H1 (cell line): ENCODE results near the gene RNF214. TPM values are rescaled to one million over a fixed set of nuclear protein-coding genes. Genes with fewer than 3 reads are reported as not detected.

Experiments used
- CTCF ChIA-PET: fragments of 300-600 bp; sonication (Branson Sonifier 250); formaldehyde crosslinking; loops from one replicate; lab custom pipeline; 2021; ENCODE audit not compliant: partially characterized antibody; lab: Charles Lee
- POLR2A ChIA-PET: fragments of 300-600 bp; sonication (Branson Sonifier 250); formaldehyde crosslinking; loops from one replicate; lab custom pipeline; 2021; ENCODE audit warnings: inconsistent platforms; ENCODE audit not compliant: partially characterized antibody; lab: Charles Lee
- DNase-seq, 2 experiments: peaks; one replicate each; pipeline versions ENCODE4 v3.0.0 to v3.0.0-alpha.2; 2010 to 2022; ENCODE audit warnings: low spot score in 2 of 2, low read depth in 1 of 2, mixed read lengths in 1 of 2
- FAIRE-seq: peaks from 2 replicates; lab custom pipeline; 2011; peaks lifted over from hg19 to GRCh38; lab: Jason Lieb, UNC
- H2AFZ ChIP-seq: 2 replicates; pipeline ENCODE4 v1.8.1; 2012; ENCODE audit warnings: low read length, inconsistent platforms
- H2AK5ac ChIP-seq: 2 replicates; pipeline ENCODE4 v1.6.1; 2013; ENCODE audit warnings: low read depth, low read length
- H2BK120ac ChIP-seq: replicated peaks from 2 replicates; pipeline ENCODE3; 2013; ENCODE audit warnings: low read depth, low read length, inconsistent platforms
- H2BK12ac ChIP-seq: 2 replicates; pipeline ENCODE4 v1.6.1; 2013; ENCODE audit warnings: low read depth, low read length
- H2BK15ac ChIP-seq: 2 replicates; pipeline ENCODE4 v1.6.1; 2013; ENCODE audit warnings: low read length
- H2BK20ac ChIP-seq: 2 replicates; pipeline ENCODE4 v1.6.1; 2013; ENCODE audit warnings: low read length
- H2BK5ac ChIP-seq: 2 replicates; pipeline ENCODE4 v1.6.1; 2013; ENCODE audit warnings: low read depth, low read length
- H3K14ac ChIP-seq: 2 replicates; pipeline ENCODE4 v1.6.1; 2013; ENCODE audit warnings: inconsistent platforms; ENCODE audit not compliant: insufficient read length
- H3K18ac ChIP-seq: 2 replicates; pipeline ENCODE4 v1.6.1; 2013; ENCODE audit warnings: low read length; ENCODE audit errors: extremely low read depth
- H3K23ac ChIP-seq: 2 replicates; pipeline ENCODE4 v1.6.1; 2013; ENCODE audit warnings: inconsistent platforms; ENCODE audit not compliant: insufficient read length
- H3K23me2 ChIP-seq: 2 replicates; pipeline ENCODE4 v1.6.1; 2013; ENCODE audit warnings: low read depth, low read length
- H3K27ac ChIP-seq: 2 replicates; pipeline ENCODE4 v1.6.1; 2011; ENCODE audit warnings: low read depth, low read length, inconsistent platforms
- H3K27me3 ChIP-seq, 4 experiments: replicated peaks in 1 of 4; 1 replicate in 1 of 4; 2 replicates in 3 of 4; pipeline versions ENCODE4 v1.6.1 to v1.8.1; 2011 to 2013; ENCODE audit warnings: low read length in 3 of 4, mild to moderate bottlenecking in 3 of 4, inconsistent platforms in 2 of 4, mixed read lengths in 2 of 4, moderate library complexity in 1 of 4; ENCODE audit not compliant: control insufficient read depth in 3 of 4, insufficient read depth in 3 of 4; ENCODE audit errors: extremely low read depth in 1 of 4
- H3K36me3 ChIP-seq, 4 experiments: 2 replicates each; pipeline versions ENCODE4 v1.6.1 to v1.8.1; 2011 to 2013; ENCODE audit warnings: mild to moderate bottlenecking in 4 of 4, low read length in 3 of 4, moderate library complexity in 2 of 4, control low read depth in 1 of 4, inconsistent platforms in 1 of 4; ENCODE audit not compliant: insufficient read depth in 4 of 4, control insufficient read depth in 2 of 4
- H3K4ac ChIP-seq: replicated peaks from 2 replicates; pipeline ENCODE3; 2013; ENCODE audit warnings: low read length, low read depth, mixed read lengths, inconsistent platforms; ENCODE audit not compliant: insufficient read length
- H3K4me1 ChIP-seq, 4 experiments: replicated peaks in 1 of 4; 1 replicate in 1 of 4; 2 replicates in 3 of 4; pipeline versions ENCODE4 v1.6.1 to v1.8.1; 2011 to 2013; ENCODE audit warnings: low read length in 3 of 4, inconsistent platforms in 2 of 4, mixed read lengths in 1 of 4; ENCODE audit not compliant: insufficient read depth in 4 of 4, control insufficient read depth in 3 of 4
- H3K4me2 ChIP-seq, 2 experiments: 2 replicates each; pipeline versions ENCODE4 v1.6.1 to v1.8.1; 2011 to 2013; ENCODE audit warnings: low read depth in 2 of 2, low read length in 2 of 2, control low read depth in 1 of 2, inconsistent platforms in 1 of 2, mild to moderate bottlenecking in 1 of 2; ENCODE audit not compliant: insufficient read depth in 1 of 2
- H3K4me3 ChIP-seq, 4 experiments: fragments of 200-600, 300-600 bp in 1 of 4; sonication (generic), shearing (Covaris generic), sonication (Bioruptor Twin) in 1 of 4; 2 replicates each; pipeline versions ENCODE4 v1.5.1 to v1.8.1; 2011 to 2016; ENCODE audit warnings: low read length in 4 of 4, low read depth in 3 of 4, control low read depth in 2 of 4, inconsistent platforms in 2 of 4, mild to moderate bottlenecking in 2 of 4, mixed read lengths in 1 of 4, moderate library complexity in 1 of 4; ENCODE audit not compliant: insufficient read depth in 2 of 4; ENCODE audit errors: extremely low read depth in 1 of 4
- H3K56ac ChIP-seq: replicated peaks from 2 replicates; pipeline ENCODE3; 2013; ENCODE audit warnings: low read depth, mild to moderate bottlenecking, mixed read lengths, low read length, inconsistent platforms; ENCODE audit not compliant: insufficient read length
- H3K79me1 ChIP-seq: 2 replicates; pipeline ENCODE4 v1.6.1; 2013; ENCODE audit warnings: low read depth, low read length, control low read depth
- H3K79me2 ChIP-seq, 2 experiments: 2 replicates each; pipeline versions ENCODE4 v1.6.1 to v1.8.1; 2012 to 2013; ENCODE audit warnings: low read length in 2 of 2, mild to moderate bottlenecking in 2 of 2, inconsistent platforms in 1 of 2; ENCODE audit not compliant: insufficient read depth in 2 of 2, control insufficient read depth in 1 of 2
- H3K9ac ChIP-seq, 4 experiments: replicated peaks in 1 of 4; 1 replicate in 1 of 4; 2 replicates in 3 of 4; pipeline versions ENCODE4 v1.6.1 to v1.8.1; 2011 to 2013; ENCODE audit warnings: low read depth in 3 of 4, low read length in 3 of 4, control low read depth in 2 of 4, mild to moderate bottlenecking in 2 of 4, moderate library complexity in 2 of 4, inconsistent platforms in 1 of 4; ENCODE audit errors: extremely low read depth in 1 of 4
- H3K9me3 ChIP-seq, 2 experiments: 2 replicates each; pipeline versions ENCODE4 v1.6.1 to v1.8.1; 2012 to 2013; ENCODE audit warnings: mild to moderate bottlenecking in 2 of 2, moderate library complexity in 2 of 2, control low read depth in 1 of 2, inconsistent platforms in 1 of 2, low read depth in 1 of 2, low read length in 1 of 2, mixed read lengths in 1 of 2; ENCODE audit not compliant: insufficient read depth in 2 of 2
- H4K20me1 ChIP-seq, 2 experiments: replicated peaks in 1 of 2; 2 replicates each; pipeline versions ENCODE3 to v1.8.1; 2011 to 2013; ENCODE audit warnings: inconsistent platforms in 2 of 2, low read length in 2 of 2, mild to moderate bottlenecking in 1 of 2; ENCODE audit not compliant: insufficient read depth in 2 of 2, control insufficient read depth in 1 of 2
- H4K5ac ChIP-seq: 2 replicates; pipeline ENCODE4 v1.6.1; 2013; ENCODE audit warnings: low read length, low read depth, mixed read lengths, inconsistent platforms; ENCODE audit not compliant: insufficient read length
- H4K8ac ChIP-seq: 2 replicates; pipeline ENCODE4 v1.8.0; 2013; ENCODE audit warnings: mild to moderate bottlenecking, moderate library complexity, low read length, inconsistent platforms; ENCODE audit not compliant: insufficient read depth; ENCODE audit errors: extremely low read depth
- H4K91ac ChIP-seq: replicated peaks from 2 replicates; pipeline ENCODE3; 2013; ENCODE audit warnings: low read length, mixed read lengths, inconsistent platforms; ENCODE audit not compliant: insufficient read length
- BRCA1 ChIP-seq: IDR thresholded peaks from 2 replicates; pipeline ENCODE4 v1.6.1; 2012; ENCODE audit warnings: low read depth, low read length, improper control_type of control experiment
- CBX8 ChIP-seq: fragments of 300-800, 300-1000 bp; sonication (generic); IDR thresholded peaks from 2 replicates; pipeline ENCODE4 v1.7.1; 2016; ENCODE audit warnings: low read depth, low read length, borderline replicate concordance
- CEBPB ChIP-seq: IDR thresholded peaks from 2 replicates; pipeline ENCODE4 v1.6.1; 2012; ENCODE audit warnings: low read depth, low read length
- CHD1 ChIP-seq: IDR thresholded peaks from 2 replicates; pipeline ENCODE4 v1.6.1; 2012; ENCODE audit warnings: low read depth, low read length, improper control_type of control experiment
- FOSL1 ChIP-seq: IDR thresholded peaks from 2 replicates; pipeline ENCODE4 v1.6.1; 2011; ENCODE audit warnings: mild to moderate bottlenecking, low read depth, low read length, moderate library complexity; ENCODE audit not compliant: insufficient read depth
- GABPA ChIP-seq: IDR thresholded peaks from 2 replicates; pipeline ENCODE4 v1.6.1; 2011; ENCODE audit warnings: mild to moderate bottlenecking, low read length, moderate library complexity, borderline replicate concordance; ENCODE audit not compliant: insufficient read depth
- KDM4A ChIP-seq: IDR thresholded peaks from one replicate; pipeline ENCODE4 v1.7.1; 2012; ENCODE audit warnings: low read depth, mild to moderate bottlenecking, moderate library complexity, low read length, inconsistent platforms; ENCODE audit not compliant: severe bottlenecking
- POLR2A ChIP-seq, 2 experiments: IDR thresholded peaks; 1 replicate in 1 of 2; 2 replicates in 1 of 2; pipeline ENCODE4 v1.6.1; 2011; ENCODE audit warnings: low read depth in 2 of 2, low read length in 2 of 2, mild to moderate bottlenecking in 2 of 2; ENCODE audit errors: control extremely low read depth in 1 of 2
- RNF2 ChIP-seq: fragments of 200-900, 300-1000 bp; sonication (generic); IDR thresholded peaks from 2 replicates; pipeline ENCODE4 v1.7.1; 2016; ENCODE audit warnings: borderline replicate concordance, low read depth, mild to moderate bottlenecking, antibody characterized with exemption, low read length; ENCODE audit not compliant: poor library complexity, severe bottlenecking; ENCODE audit errors: missing control alignments
- SAP30 ChIP-seq: fragments of 300-600 bp; sonication (generic); IDR thresholded peaks from 2 replicates; pipeline ENCODE4 v1.7.1; 2012; ENCODE audit warnings: low read length, moderate library complexity, mild to moderate bottlenecking, inconsistent platforms; ENCODE audit not compliant: insufficient read depth, insufficient replicate concordance
- SP1 ChIP-seq: IDR thresholded peaks from 2 replicates; pipeline ENCODE4 v1.6.1; 2011; ENCODE audit warnings: low read depth, low read length
- TBP ChIP-seq: IDR thresholded peaks from 2 replicates; pipeline ENCODE4 v1.6.1; 2011; ENCODE audit warnings: low read depth, low read length, improper control_type of control experiment
- YY1 ChIP-seq: IDR thresholded peaks from 2 replicates; pipeline ENCODE4 v1.6.1; 2011; ENCODE audit warnings: low read depth, mild to moderate bottlenecking, low read length
- WGBS, 2 experiments: shearing (Covaris generic) in 1 of 2; methylation state at CpG; one replicate each; pipeline versions ENCODE4 v1.1.6 to v1.1.7; 2013 to 2015; ENCODE audit warnings: low lambda C conversion rate in 2 of 2, mixed read lengths in 2 of 2, inconsistent platforms in 1 of 2, low coverage in 1 of 2, missing lambda C conversion rate in 1 of 2; ENCODE audit not compliant: insufficient replicate concordance in 2 of 2, insufficient coverage in 1 of 2, insufficient read length in 1 of 2; ENCODE audit errors: extremely low coverage in 1 of 2, missing lambda C conversion rate in 1 of 2; 5-methylcytosine and 5-hydroxymethylcytosine counted together
- polyA plus RNA-seq, 7 experiments: library from polyadenylated mRNA; depleted of rRNA in 3 of 7; stranded (reverse) in 5 of 7; unstranded in 2 of 7; fragments of >200 nt in 5 of 7; fragments of 200-250 nt in 2 of 7; gene quantifications; 1 replicate in 5 of 7; 2 replicates in 1 of 7; 4 replicates in 1 of 7; pipeline versions ENCODE4 v1.2.1 to v1.2.3, GENCODE V29; 2011 to 2013; ENCODE audit warnings: missing spikeins in 2 of 7, mixed read lengths in 2 of 7
- total RNA-seq: library from RNA; stranded (reverse); fragmentation: NEBNext Ultra II Directional; extraction: Animal tissue kit (Norgen Biotek cat#: 25700); gene quantifications from 2 replicates; pipeline ENCODE4 v1.2.1, GENCODE V29; 2021

Gene RNF214
- total and polyA plus RNA-seq, 2 of the 8 experiments (the other 6 are each of a cell fraction or from before 2014, with no cell fraction given): 34.9 to 35.6 TPM

GRCh38 chr11:117183724-117184349, 48.6 kb upstream of the RNF214 start:
- no peak overlapping the region for H2AFZ ChIP-seq
- H3K4ac ChIP-seq: no peak overlapping the region
- H3K9me3 ChIP-seq: no peaks in the 10 kb centered on the region
- no peak overlapping the region for H3K27ac ChIP-seq
- H2BK15ac ChIP-seq: no peak overlapping the region
- DNase-seq: no peak
- H4K91ac ChIP-seq: no peak overlapping the region
- H4K5ac ChIP-seq: no peak overlapping the region
- no peak overlapping the region for H2BK20ac ChIP-seq
- no peaks in the 10 kb centered on the region for H3K27me3 ChIP-seq
- no peak overlapping the region for H2AK5ac ChIP-seq
- no peak overlapping the region for H2BK120ac ChIP-seq
- ChIA-PET CTCF (interaction anchor here (0.6 to 14.0 kb wide), 6 partner anchors 15 to 392 kb away, joined by 3 to 359 read pairs (median 16); partner anchors contain the start of genes APOA5, PCSK7, RNF214 and TAGLN), POLR2A (interaction anchor here (0.6 to 12.6 kb wide), 4 partner anchors 18 to 1609 kb away, joined by 4 to 153 read pairs (median 6); partner anchors contain the start of genes PAFAH1B2 and TAGLN)
- H3K14ac ChIP-seq: no peak overlapping the region
- H3K4me2 ChIP-seq: no peak overlapping the region
- H2BK5ac ChIP-seq: no peak overlapping the region
- H3K23ac ChIP-seq: no peak overlapping the region
- H3K23me2 ChIP-seq: peaks cover 7% of the 10 kb centered on the region
- no peak overlapping the region for H3K4me3 ChIP-seq
- peaks cover 0 to 6% of the 10 kb centered on the region in 2 experiments for H4K20me1 ChIP-seq
- no peak overlapping the region for H4K8ac ChIP-seq
- peaks cover 4 to 14% (median 12%) of the 10 kb centered on the region in 4 experiments; a peak in 6 of 7 replicates for H3K4me1 ChIP-seq
- no peak overlapping the region for H2BK12ac ChIP-seq
- no peak for FAIRE-seq
- no peaks in the 10 kb centered on the region for H3K79me2 ChIP-seq
- H3K9ac ChIP-seq: no peak overlapping the region
- no peaks in the 10 kb centered on the region for H3K79me1 ChIP-seq
- no peak overlapping the region for H3K18ac ChIP-seq
- H3K56ac ChIP-seq: no peak overlapping the region
- H3K36me3 ChIP-seq: peaks cover 0 to 4% (median 2%) of the 10 kb centered on the region in 4 experiments; a peak in 1 of 8 replicates
- 90% methylated on average over 11 of the region's 11 CpGs; no CpG with 5 or more reads in 1 of the 2 experiments for WGBS, 2 experiments
- TF ChIP-seq CBX8 (no peak), TBP (no peak), SAP30 (no peak), KDM4A (no peak), FOSL1 (no peak), BRCA1 (no peak), RNF2 (no peak), SP1 (no peak), CEBPB (no peak), YY1 (no peak), GABPA (no peak), POLR2A (IDR thresholded peaks at IDR 0.05; ENCODE audit: control extremely low read depth in 1 of 2, low read depth in 2 of 2, low read length in 2 of 2) (no peak), CHD1 (no peak)
